Left lung (tissue), 10 donors: ENCODE measurements around the gene PRSS27. TPM values are rescaled to one million over a fixed set of nuclear protein-coding genes. Genes with fewer than 3 reads are reported as not detected.

ENCODE experiments used
- ATAC-seq: fragments of 200-7000 bp; cut with Tn5 transposase; one replicate; pipeline ENCODE4 v1.9.1; 2020; ENCODE audit warnings: moderate library complexity
- DNase-seq, 4 donors: peaks; one replicate each; pipeline ENCODE4 v3.0.0-alpha.2; 2013 to 2020
- H3K27ac ChIP-seq, 2 donors: fragments of 200-600 bp; sonication (generic) in 1 of 2; one replicate each; pipeline versions ENCODE4 v1.5.0 to v1.8.0; 2020 to 2021
- H3K27me3 ChIP-seq, 2 donors: fragments of 200-600 bp; sonication (generic) in 1 of 2; one replicate each; pipeline versions ENCODE4 v1.5.0 to v1.8.0; 2020 to 2021
- H3K36me3 ChIP-seq, 2 donors: fragments of 200-600 bp; sonication (generic) in 1 of 2; one replicate each; pipeline versions ENCODE4 v1.5.0 to v1.8.0; 2020 to 2021
- H3K4me1 ChIP-seq, 2 donors: fragments of 200-600 bp; one replicate each; pipeline ENCODE4 v1.8.0; 2021
- H3K4me3 ChIP-seq, 2 donors: fragments of 200-600 bp; sonication (generic) in 1 of 2; one replicate each; pipeline versions ENCODE4 v1.5.0 to v1.8.0; 2020 to 2021; ENCODE audit warnings: mild to moderate bottlenecking in 1 of 2
- H3K9me3 ChIP-seq, 2 donors: fragments of 200-600 bp; sonication (generic) in 1 of 2; one replicate each; pipeline versions ENCODE4 v1.5.0 to v1.8.0; 2020 to 2021
- CTCF ChIP-seq, 2 donors: fragments of 200-600 bp; sonication (generic) in 1 of 2; IDR thresholded peaks; one replicate each; pipeline versions ENCODE4 v1.5.0 to v1.8.0; 2021; ENCODE audit warnings: antibody characterized with exemption in 2 of 2
- intact Hi-C, 2 donors: fragments of 100-400 bp; cut with DNase I; formaldehyde crosslinking; loops; one replicate each; pipeline versions ENCODE4 v1.11.2 to v1.14.2; 2022
- polyA plus RNA-seq, 6 donors: library from polyadenylated mRNA; unstranded; fragments of 120-200 nt; gene quantifications; one replicate each; pipeline ENCODE4 v1.2.1, GENCODE V29; 2013; ENCODE audit not compliant: insufficient read length in 6 of 6
- total RNA-seq, 2 donors: library from RNA; stranded (reverse); fragmentation: NEBNext Ultra II Directional; extraction: Animal tissue kit (Norgen Biotek cat#: 25700); gene quantifications; one replicate each; pipeline ENCODE4 v1.2.1, GENCODE V29; 2021
- donor health status: DM: no; HTN: yes; CAD: no.
- donor health status: DM: no; HTN: no; CAD: no.

The PRSS27 gene
- total and polyA plus RNA-seq, 8 donors, result 0.45 to 3.3 (median 2.1) TPM

- Histone ChIP-seq H3K4me3 (no peak overlapping the region), H3K36me3 (peaks cover 11 to 100% of the 10 kb centered on the region in 2 donors), H3K27ac (no peak overlapping the region), H3K9me3 (no peaks in the 10 kb centered on the region), H3K27me3 (no peaks in the 10 kb centered on the region), H3K4me1 (peaks cover 0 to 6% of the 10 kb centered on the region in 2 donors)
- no peak for DNase-seq
- no peak for ATAC-seq
- no peak for TF ChIP-seq CTCF (IDR thresholded peaks at IDR 0.05)
- intact Hi-C loops, result no loop called here
These were observed 47.9 kb upstream of the PRSS27 start for GRCh38 chr16:2767891-2768290.

DNA sequence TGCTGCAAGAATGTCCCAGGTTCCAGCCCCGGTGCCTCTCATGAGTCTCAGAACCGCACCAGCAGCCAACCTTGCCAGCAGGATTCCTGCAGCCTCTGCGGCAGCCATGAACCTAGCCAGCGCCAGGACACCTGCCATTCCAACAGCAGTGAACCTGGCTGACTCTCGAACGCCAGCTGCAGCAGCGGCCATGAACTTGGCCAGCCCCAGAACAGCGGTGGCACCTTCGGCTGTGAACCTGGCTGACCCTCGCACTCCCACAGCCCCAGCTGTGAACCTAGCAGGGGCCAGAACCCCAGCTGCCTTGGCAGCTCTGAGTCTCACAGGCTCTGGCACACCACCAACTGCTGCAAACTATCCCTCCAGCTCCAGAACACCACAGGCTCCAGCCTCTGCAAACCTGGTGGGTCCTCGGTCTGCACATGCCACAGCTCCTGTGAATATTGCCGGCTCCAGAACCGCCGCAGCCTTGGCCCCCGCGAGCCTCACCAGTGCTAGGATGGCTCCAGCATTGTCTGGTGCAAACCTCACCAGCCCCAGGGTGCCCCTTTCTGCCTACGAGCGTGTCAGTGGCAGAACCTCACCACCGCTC lies 47.2 kb upstream of the PRSS27 start:
- intact Hi-C loops, result no loop called here
- no peak for TF ChIP-seq CTCF (IDR thresholded peaks at IDR 0.05)
- DNase-seq (no peak), ATAC-seq (no peak)
- Histone ChIP-seq H3K4me1 (peaks cover 0 to 6% of the 10 kb centered on the region in 2 donors), H3K27me3 (no peaks in the 10 kb centered on the region), H3K9me3 (no peaks in the 10 kb centered on the region), H3K36me3 (peaks cover 12 to 100% of the 10 kb centered on the region in 2 donors), H3K4me3 (no peak overlapping the region), H3K27ac (no peak overlapping the region)

- no peak overlapping the region for H3K4me3 ChIP-seq
- intact Hi-C loops, result no loop called here
- H3K27me3 ChIP-seq, result no peaks in the 10 kb centered on the region
- no peak for ATAC-seq
- peaks cover 12 to 100% of the 10 kb centered on the region in 2 donors for H3K36me3 ChIP-seq
- H3K9me3 ChIP-seq, result no peaks in the 10 kb centered on the region
- peak in 1 of 4 donors; percentile 74 for DNase-seq
- TF ChIP-seq CTCF (IDR thresholded peaks at IDR 0.05), result no peak
- peaks cover 0 to 6% of the 10 kb centered on the region in 2 donors for H3K4me1 ChIP-seq
- H3K27ac ChIP-seq, result no peak overlapping the region
These were observed 46.6 kb upstream of the PRSS27 start for GRCh38 chr16:2766430-2767139.

- ATAC-seq, result no peak
- intact Hi-C loops, result no loop called here
- peaks cover 12 to 100% of the 10 kb centered on the region in 2 donors for H3K36me3 ChIP-seq
- TF ChIP-seq CTCF (IDR thresholded peaks at IDR 0.05), result no peak
- DNase-seq, result peak in 1 of 4 donors; percentile 71
- no peaks in the 10 kb centered on the region for H3K9me3 ChIP-seq
- no peak overlapping the region for H3K27ac ChIP-seq
- H3K27me3 ChIP-seq, result no peaks in the 10 kb centered on the region
- H3K4me3 ChIP-seq, result no peak overlapping the region
- H3K4me1 ChIP-seq, result peaks cover 0 to 6% of the 10 kb centered on the region in 2 donors
These were observed 45.7 kb upstream of the PRSS27 start for GRCh38 chr16:2765462-2766404.
